ENCODE results near the gene LCNL1.

Gene LCNL1

DNA sequence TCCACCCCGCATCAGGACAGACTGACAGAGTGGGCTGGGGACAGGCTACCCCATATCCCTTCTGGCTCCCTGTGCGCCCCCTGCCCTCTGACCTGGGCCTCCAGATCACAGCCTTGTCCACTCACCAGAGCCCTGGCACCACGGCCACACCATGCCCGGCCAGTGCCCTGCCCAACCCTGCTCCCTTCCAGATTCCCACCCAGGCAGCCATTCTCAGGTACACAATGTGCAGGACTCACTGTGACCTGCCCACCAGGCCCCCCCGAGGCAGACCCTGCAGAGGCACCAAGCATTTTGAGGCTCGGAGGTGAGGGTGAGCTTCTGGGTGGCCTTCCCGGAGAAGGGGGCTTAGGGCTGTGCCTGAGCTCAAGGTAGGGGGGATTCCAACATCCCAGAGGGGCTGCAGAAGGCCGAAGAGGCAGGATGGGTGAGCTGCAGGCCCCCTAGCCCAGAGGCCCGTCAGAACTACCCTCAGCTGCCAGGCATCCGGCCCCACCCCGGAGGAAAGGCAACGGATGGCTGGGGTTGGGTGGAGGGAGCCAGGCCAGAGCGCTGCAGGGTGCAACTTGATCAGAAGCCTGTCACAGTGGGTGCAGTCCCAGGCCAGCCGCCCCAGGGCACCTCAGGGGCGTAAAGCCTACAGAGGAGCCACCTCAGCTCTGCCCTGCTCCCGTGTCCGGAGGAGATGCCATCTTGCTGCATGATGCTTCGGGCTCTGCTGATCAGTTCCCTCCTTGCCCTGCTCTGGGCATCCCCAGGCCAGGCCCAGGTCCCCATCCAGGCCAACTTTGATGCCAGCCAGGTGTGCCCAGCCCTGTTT lies at the start of gene LCNL1:
LCNL1 (plus strand) TSS at position 762 of the 820 bp plus-strand sequence. CDS start 594 bp downstream, outside the sequence.
- DNase-seq (ENCODE audit: extremely low spot score, insufficient read length, low read depth) (no peak), FAIRE-seq (no peak)

DNA sequence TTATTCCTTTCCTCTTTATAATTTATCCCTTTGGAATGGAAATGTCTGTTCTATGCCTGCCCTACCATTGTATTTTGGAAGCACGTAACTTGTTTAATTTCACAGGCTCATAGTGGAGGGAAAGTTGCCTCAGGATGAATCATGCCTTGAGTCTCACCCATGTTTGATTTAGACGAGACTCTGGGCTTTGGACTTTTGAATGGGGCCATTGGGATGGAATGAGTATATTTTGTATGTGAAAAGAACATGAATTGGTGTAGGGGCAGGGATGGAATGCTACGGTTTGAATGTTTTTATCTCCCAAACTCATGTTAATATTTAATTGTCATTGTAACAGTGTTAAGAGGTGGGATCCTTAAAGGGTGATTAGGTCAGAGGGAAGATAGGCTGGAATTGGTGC lies 48.5 kb upstream of the LCNL1 start:
- DNase-seq (ENCODE audit: extremely low spot score, insufficient read length, low read depth) (no peak), FAIRE-seq (no peak)

- no peak for FAIRE-seq
- DNase-seq (ENCODE audit: extremely low spot score, insufficient read length, low read depth) = no peak
Observed at GRCh38 chr9:136935651-136936050, 47.1 kb upstream of the LCNL1 start.

- FAIRE-seq (no peak), DNase-seq (ENCODE audit: extremely low spot score, insufficient read length, low read depth) (no peak)
Observed at GRCh38 chr9:136936645-136937170, 46.1 kb upstream of the LCNL1 start.

GRCh38 chr9:136937186-136938001 lies 45.4 kb upstream of the LCNL1 start:
- no peak for FAIRE-seq
- DNase-seq (ENCODE audit: extremely low spot score, insufficient read length, low read depth) = no peak

- no peak for FAIRE-seq
Observed at GRCh38 chr9:136939431-136939995, 43.3 kb upstream of the LCNL1 start.

DNA sequence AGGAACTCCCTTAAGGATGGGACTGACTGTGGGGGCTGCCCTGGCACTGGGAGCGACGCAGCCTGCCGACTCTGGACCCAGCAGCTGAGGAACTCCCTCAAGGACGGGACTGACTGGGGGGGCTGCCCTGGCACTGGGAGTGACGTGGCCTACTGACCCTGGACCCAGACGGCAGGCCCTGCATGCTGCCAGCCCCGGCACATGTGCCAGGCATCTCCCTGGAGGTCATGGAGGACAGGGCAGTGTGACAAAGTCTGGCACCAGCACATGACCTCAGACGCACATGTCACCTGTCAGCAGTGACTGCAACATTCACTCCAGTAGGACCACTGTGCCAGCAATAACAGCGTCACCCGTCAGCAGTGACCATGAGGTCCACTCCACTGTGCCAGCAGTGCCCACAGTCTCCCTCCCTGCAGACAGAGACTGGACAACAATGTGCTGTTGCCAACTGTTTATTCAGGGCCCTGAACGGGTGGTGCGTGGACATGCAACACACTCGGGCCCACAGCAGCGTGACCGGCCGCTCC lies 42.7 kb upstream of the LCNL1 start:
- DNase-seq (ENCODE audit: extremely low spot score, insufficient read length, low read depth) = no peak
- no peak for FAIRE-seq

More at GRCh38 chr9:136939431-136939995, 43.3 kb upstream of the LCNL1 start:
- no peak for DNase-seq (ENCODE audit: extremely low spot score, insufficient read length, low read depth)

GRCh38 chr9:136940526-136941230 lies 42.1 kb upstream of the LCNL1 start:
- FAIRE-seq = no peak

GRCh38 chr9:136941231-136942111 lies 41.3 kb upstream of the LCNL1 start:
- FAIRE-seq (no peak), DNase-seq (ENCODE audit: extremely low spot score, insufficient read length, low read depth) (no peak)

More at GRCh38 chr9:136940526-136941230, 42.1 kb upstream of the LCNL1 start:
- no peak for DNase-seq (ENCODE audit: extremely low spot score, insufficient read length, low read depth)

GRCh38 chr9:136942112-136942880 lies 40.5 kb upstream of the LCNL1 start:
- no peak for DNase-seq (ENCODE audit: extremely low spot score, insufficient read length, low read depth)
- FAIRE-seq = no peak

- DNase-seq (ENCODE audit: extremely low spot score, insufficient read length, low read depth) (no peak), FAIRE-seq (no peak)
Observed at GRCh38 chr9:136942881-136943230, 39.9 kb upstream of the LCNL1 start.

DNA sequence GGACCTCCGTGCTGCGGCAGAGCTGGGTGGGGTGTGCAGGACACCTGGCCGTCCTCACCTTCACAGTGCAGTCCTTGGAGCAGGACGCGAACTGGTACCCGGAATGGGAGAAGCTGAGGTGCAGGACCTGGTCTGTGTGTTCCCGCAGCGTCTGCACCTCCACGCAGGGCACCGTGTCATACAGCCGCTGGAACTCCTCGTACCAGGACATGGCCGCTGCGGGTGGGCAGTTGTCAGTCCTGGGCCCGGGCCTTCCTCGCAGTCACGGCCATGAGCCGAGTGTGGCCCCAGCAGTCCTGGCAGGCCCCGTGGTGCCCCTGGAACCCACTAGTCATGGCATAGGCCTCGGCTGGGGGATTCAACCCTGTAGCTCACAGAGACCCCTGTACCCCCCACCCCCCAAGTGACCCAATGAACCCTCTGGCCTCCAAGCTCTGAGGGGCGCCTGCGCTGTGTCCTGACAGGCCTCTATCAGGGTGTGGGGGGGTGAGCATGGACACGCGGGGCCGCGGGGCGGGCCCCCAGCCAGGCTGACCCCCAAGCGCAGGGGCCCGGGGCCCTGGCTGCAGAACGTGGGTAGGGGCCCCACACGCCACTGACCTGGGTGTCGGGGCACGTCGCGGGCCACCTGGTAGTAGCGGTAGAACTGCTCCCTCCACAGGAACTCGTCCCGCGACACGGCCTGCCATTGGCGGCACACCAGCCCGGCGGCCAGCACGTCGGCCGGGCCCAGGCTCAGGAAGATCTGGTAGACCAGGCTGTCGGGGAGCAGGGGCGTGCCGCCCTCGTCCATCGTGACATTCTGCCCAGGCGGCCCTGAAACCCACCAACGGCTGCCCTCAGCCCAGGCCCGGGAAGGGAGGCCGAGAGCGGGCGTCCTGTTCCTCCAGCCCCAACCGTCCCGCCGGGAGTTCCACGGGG lies 39.2 kb upstream of the LCNL1 start:
- DNase-seq (ENCODE audit: extremely low spot score, insufficient read length, low read depth) (peak; percentile 37), FAIRE-seq (no peak)

- DNase-seq (ENCODE audit: extremely low spot score, insufficient read length, low read depth) (no peak), FAIRE-seq (no peak)
Observed at GRCh38 chr9:136944212-136944518, 38.6 kb upstream of the LCNL1 start.

DNA sequence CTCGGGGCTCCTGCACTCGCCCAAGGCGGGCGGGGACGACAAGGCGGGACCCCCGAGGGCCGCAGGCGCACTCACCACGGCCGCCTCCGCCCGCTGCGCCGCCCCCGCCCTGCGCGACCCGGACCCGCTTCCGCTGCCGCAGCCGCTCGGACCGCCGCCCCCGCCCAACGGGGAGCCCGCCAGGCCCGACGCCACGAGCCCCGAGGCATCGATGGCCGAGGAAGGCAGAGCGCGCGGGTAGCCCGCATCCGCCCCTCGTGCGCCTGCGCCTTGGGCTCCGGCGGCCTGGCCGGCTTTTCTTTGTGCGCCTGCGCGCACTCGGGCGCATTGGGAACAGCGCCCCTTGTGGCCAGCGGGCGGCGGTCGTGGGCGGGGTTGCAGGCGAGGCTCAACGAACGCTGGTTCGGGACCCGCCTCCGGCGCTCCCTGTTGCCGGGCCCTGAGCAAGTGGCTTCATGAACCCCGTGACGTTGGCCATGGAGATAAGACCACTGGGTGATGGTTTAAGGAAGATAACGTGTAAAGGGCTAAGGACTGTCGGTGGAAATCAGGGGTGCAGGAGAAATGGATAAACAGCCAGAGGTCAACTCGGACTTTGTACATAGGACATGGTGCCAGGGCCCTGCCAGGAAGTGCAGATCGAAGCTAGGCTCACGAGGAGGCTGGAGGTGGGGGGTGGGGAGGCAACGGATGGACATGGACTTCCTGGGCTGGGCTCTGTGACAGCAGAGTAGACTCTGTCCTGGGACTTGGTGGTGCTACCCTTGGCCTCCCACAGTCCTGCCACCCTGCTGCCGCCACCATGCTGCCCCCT lies 38.1 kb upstream of the LCNL1 start, which contains the start of the genes C8G and FBXW5:
C8G (plus strand) TSS at position 725 of the 814 bp plus-strand sequence; CDS start at position 803, 78 bp downstream.
FBXW5 (minus strand) TSS at position 220 of the 814 bp plus-strand sequence. CDS start 655 bp downstream, outside the sequence.
- FAIRE-seq = peak; percentile 95
- DNase-seq (ENCODE audit: extremely low spot score, insufficient read length, low read depth) = peak; percentile 100

- DNase-seq (ENCODE audit: extremely low spot score, insufficient read length, low read depth) = no peak
- no peak for FAIRE-seq
Observed at GRCh38 chr9:136945333-136946227, 37.2 kb upstream of the LCNL1 start.
